ENCODE results near the gene MESD.

Gene MESD

GRCh38 chr15:80989518-80990478 is at the start of gene MESD:
Gene MESD, minus strand, starts transcription at chr15:80989819. Its CDS starts 28 bp downstream, at chr15:80989791.
- Mint-ChIP-seq H3K4me1 (peaks cover 26 to 52% of the 10 kb centered on the region in 2 donors), H3K27me3 (no peaks in the 10 kb centered on the region), H3K27ac (peak within 1 kb of the TSS; percentile 95), H3K36me3 (peaks cover 11 to 25% of the 10 kb centered on the region in 2 donors), H3K9me3 (no peaks in the 10 kb centered on the region), H3K4me3 (peak within 1 kb of the TSS; percentile 96 to 99)
- DNase-seq, result peak; percentile 90
- peak; percentile 94 to 98 for ATAC-seq (replicated peaks)

DNA sequence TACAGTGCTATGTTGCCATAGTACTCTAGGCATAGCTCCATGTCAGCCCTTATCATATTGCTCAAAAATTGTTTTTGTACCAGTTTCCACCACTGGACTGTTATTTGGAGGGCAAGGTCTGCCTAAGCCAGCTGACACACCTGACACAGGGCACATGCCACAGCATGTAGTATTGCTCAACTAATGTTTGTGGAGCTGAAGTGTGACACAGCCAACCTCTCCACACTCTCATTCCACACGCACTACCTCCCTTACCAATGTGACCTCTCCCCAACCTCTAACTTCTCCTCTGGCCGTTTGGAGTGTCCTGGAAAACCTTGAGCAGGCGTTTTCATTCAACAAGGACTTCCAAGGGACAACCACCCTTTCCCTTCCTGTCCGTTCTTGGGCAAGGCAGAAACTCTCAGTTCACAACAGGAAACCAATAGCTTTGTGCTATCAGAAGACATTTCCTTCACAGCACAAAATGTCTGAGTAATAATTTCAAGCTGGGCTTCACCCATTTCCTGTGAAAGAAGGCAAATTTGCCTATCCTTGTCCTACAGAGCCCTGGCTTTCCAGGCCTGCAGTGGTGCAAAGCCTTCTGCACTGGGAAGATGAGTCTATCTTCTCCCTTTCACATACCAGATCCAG is 49.5 kb upstream of the MESD start:
- Mint-ChIP-seq H3K9me3 (no peaks in the 10 kb centered on the region), H3K4me1 (peaks cover 0 to 3% of the 10 kb centered on the region in 2 donors), H3K27me3 (no peaks in the 10 kb centered on the region), H3K27ac (no peak overlapping the region), H3K4me3 (no peak overlapping the region), H3K36me3 (no peaks in the 10 kb centered on the region)
- no peak for DNase-seq
- no peak for ATAC-seq (replicated peaks)

- Mint-ChIP-seq H3K27ac (no peak overlapping the region), H3K36me3 (no peaks in the 10 kb centered on the region), H3K9me3 (no peaks in the 10 kb centered on the region), H3K27me3 (no peaks in the 10 kb centered on the region), H3K4me3 (no peak overlapping the region), H3K4me1 (peaks cover 0 to 3% of the 10 kb centered on the region in 2 donors)
- no peak for DNase-seq
- ATAC-seq (replicated peaks), result no peak
These were observed 48.5 kb upstream of the MESD start for GRCh38 chr15:81037952-81038743.

DNA sequence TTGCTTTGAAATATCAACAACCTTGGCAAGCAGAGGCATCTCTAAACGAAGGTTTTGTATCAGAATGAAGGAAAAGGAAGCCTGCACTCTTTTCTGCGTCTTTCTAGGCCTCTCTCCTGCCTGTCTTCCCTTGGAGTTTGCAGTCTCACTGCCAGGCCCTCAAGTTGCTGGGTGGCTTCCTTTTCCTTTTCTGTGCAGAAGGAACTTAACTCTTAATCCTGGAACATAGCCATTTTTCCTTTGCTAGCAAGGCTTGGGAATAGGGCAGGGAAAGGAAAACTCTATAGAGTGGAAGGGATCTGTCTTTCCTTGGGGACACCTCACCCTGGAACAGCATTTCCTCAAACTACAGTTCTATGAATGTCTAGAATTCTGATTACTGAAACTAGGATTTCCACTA is 43.9 kb upstream of the MESD start:
- peaks cover 3 to 10% of the 10 kb centered on the region in 2 donors for H3K36me3 Mint-ChIP-seq
- H3K27ac Mint-ChIP-seq, result no peak overlapping the region
- H3K9me3 Mint-ChIP-seq, result peaks cover 6 to 9% of the 10 kb centered on the region in 2 donors
- ATAC-seq (replicated peaks) (no peak), DNase-seq (no peak)
- no peaks in the 10 kb centered on the region for H3K27me3 Mint-ChIP-seq
- H3K4me1 Mint-ChIP-seq, result peaks cover 15 to 25% of the 10 kb centered on the region in 2 donors
- no peak overlapping the region for H3K4me3 Mint-ChIP-seq

DNA sequence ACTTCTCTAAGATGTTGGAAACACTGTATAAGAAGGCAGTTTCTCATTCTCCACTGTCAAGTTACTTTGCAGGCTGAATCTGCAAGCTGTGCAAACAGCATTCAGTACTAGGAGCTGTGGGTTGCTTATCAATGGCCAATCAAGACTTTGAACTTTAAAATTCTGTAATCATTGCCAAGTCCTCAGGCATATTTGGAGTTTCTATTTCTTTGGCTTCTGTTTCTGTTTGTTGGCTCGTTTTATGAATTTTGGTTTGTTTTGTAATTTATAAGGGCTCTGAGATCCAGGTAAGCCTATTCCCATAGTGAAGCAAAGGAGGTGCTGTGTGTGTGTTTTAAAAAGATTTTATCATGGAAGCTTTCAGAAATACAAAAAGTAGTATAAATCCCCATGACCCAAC is 43.2 kb upstream of the MESD start:
- DNase-seq (no peak), ATAC-seq (replicated peaks) (no peak)
- H3K27me3 Mint-ChIP-seq, result no peaks in the 10 kb centered on the region
- peaks cover 15 to 30% of the 10 kb centered on the region in 2 donors for H3K4me1 Mint-ChIP-seq
- H3K36me3 Mint-ChIP-seq, result peaks cover 3 to 10% of the 10 kb centered on the region in 2 donors
- H3K27ac Mint-ChIP-seq, result no peak overlapping the region
- H3K4me3 Mint-ChIP-seq, result no peak overlapping the region
- H3K9me3 Mint-ChIP-seq, result peaks cover 6 to 9% of the 10 kb centered on the region in 2 donors

- peaks cover 6 to 9% of the 10 kb centered on the region in 2 donors for H3K9me3 Mint-ChIP-seq
- peaks cover 3 to 10% of the 10 kb centered on the region in 2 donors for H3K36me3 Mint-ChIP-seq
- ATAC-seq (replicated peaks) (no peak), DNase-seq (no peak)
- H3K27me3 Mint-ChIP-seq, result no peaks in the 10 kb centered on the region
- no peak overlapping the region for H3K4me3 Mint-ChIP-seq
- peaks cover 15 to 30% of the 10 kb centered on the region in 2 donors for H3K4me1 Mint-ChIP-seq
- peak overlapping the region; percentile 10 for H3K27ac Mint-ChIP-seq
These were observed 42.7 kb upstream of the MESD start for GRCh38 chr15:81032355-81032754.

- ATAC-seq (replicated peaks) (no peak), DNase-seq (no peak)
- H3K27me3 Mint-ChIP-seq, result no peaks in the 10 kb centered on the region
- no peak overlapping the region for H3K27ac Mint-ChIP-seq
- H3K9me3 Mint-ChIP-seq, result peaks cover 6 to 9% of the 10 kb centered on the region in 2 donors
- H3K36me3 Mint-ChIP-seq, result peaks cover 3 to 10% of the 10 kb centered on the region in 2 donors
- H3K4me3 Mint-ChIP-seq, result no peak overlapping the region
- peaks cover 20 to 38% of the 10 kb centered on the region in 2 donors for H3K4me1 Mint-ChIP-seq
These were observed 41.6 kb upstream of the MESD start for GRCh38 chr15:81031203-81031602.

DNA sequence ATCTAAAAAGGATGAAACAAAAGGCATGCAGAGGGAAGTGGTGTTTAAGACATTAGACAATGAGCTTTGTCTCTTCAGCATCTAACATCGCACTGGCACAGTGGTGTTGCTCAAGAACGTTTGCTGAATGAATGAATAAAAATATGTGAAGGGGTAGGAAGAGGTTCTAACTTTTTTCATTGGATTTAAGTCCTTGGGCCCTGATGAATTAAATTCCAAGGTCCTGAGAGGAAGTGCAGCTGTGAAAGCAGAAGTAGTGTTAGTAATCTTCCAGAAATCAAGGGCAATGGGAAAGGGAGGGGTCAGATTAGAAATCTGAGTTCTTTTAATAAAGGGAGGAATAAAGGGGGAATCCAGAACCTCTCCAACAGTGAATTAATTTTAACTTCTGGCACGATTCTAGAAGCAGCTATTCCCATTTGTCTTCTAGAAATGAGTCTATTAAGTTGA is 40.7 kb upstream of the MESD start:
- no peak overlapping the region for H3K27ac Mint-ChIP-seq
- ATAC-seq (replicated peaks), result no peak

DNA sequence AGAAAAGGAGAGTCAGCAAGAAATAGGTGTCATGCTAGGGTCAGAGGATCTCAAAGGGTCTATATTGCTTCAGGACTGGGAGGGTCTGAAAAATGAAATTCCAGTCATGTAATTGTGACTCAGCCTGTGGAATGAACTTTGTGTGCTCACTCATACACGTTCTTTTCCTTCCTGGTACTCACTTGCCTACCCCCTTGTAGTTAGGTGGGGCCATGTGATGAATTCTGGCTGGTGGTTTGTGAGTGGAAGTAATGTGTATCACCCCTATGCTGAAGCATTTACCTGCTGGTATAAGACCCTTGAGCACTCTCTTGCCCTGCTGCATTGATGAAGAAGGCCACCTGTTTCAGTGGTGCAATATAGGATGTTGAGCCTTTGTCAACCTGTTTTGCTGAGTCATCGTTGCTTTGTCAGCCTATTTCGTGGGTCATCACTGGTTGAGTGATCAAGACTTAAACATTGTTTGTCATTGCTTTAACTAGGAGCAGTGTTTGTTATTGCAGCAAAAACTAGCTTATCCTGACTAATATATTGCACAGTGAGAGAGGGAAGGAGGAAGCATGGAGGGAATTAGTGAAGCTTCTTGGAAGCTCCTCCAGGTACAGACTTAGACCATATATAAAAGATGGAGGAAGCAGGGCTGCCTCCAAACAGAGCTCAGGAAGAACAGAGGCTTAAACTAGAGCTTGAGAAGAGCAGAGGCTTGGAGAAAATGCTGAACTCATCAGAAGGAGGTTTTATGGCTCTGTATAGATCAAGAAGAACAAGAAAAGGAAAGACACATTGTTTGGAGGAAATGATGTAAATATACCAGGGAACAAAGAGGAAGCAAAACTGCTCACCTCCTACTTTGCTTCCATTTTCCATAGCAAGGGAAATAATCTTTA is 40.0 kb upstream of the MESD start:
- Mint-ChIP-seq H3K27ac (peak overlapping the region; percentile 33), H3K9me3 (peaks cover 6 to 9% of the 10 kb centered on the region in 2 donors), H3K36me3 (peaks cover 3 to 10% of the 10 kb centered on the region in 2 donors), H3K4me1 (peaks cover 26 to 52% of the 10 kb centered on the region in 2 donors), H3K4me3 (peak overlapping the region in 1 of 2 donors; percentile 22), H3K27me3 (no peaks in the 10 kb centered on the region)
- no peak for DNase-seq
- peak; percentile 12 to 41 for ATAC-seq (replicated peaks)

More for the DNA sequence above, 40.7 kb upstream of the MESD start:
- H3K4me3 Mint-ChIP-seq, result peak overlapping the region in 1 of 2 donors; percentile 7
- DNase-seq, result no peak
- no peaks in the 10 kb centered on the region for H3K27me3 Mint-ChIP-seq
- peaks cover 22 to 46% of the 10 kb centered on the region in 2 donors for H3K4me1 Mint-ChIP-seq
- H3K36me3 Mint-ChIP-seq, result peaks cover 3 to 10% of the 10 kb centered on the region in 2 donors
- H3K9me3 Mint-ChIP-seq, result peaks cover 6 to 9% of the 10 kb centered on the region in 2 donors

- no peaks in the 10 kb centered on the region for H3K27me3 Mint-ChIP-seq
- no peak for DNase-seq
- H3K4me3 Mint-ChIP-seq, result no peak overlapping the region
- H3K27ac Mint-ChIP-seq, result no peak overlapping the region
- H3K4me1 Mint-ChIP-seq, result peaks cover 42 to 73% of the 10 kb centered on the region in 2 donors
- H3K9me3 Mint-ChIP-seq, result peaks cover 6 to 9% of the 10 kb centered on the region in 2 donors
- H3K36me3 Mint-ChIP-seq, result peaks cover 3 to 13% of the 10 kb centered on the region in 2 donors
- no peak for ATAC-seq (replicated peaks)
These were observed 37.4 kb upstream of the MESD start for GRCh38 chr15:81026836-81027599.

DNA sequence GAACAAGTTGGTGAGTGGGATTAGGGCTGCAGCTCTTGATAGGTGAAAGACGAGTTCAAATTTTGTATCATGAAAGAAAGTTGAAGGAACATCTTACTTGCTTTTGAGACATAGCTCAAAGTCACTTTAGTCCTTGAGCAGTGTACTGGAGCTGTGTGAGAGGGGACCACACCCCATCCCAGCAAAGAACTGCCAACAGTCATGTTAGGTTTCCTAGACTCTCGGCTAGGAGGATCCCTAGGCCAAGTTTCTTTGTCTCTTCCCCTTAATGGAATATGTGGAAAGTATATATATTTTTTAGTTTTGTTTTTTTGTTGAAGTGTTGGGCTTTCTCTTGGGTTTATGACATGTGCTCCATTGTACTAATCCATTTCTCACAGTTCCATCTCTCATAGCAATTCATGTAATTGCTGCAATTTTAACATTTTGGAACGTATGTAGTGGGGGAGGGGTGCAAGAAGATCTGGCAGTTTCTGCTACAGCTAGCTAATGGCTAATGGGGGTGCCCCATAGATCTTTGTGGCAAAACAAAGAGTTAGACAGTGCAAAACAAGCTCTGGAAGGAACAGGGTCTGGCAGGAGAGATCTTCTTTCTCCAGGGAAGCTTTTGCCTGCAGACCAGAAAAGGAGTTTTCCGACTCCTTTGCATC is 36.2 kb upstream of the MESD start:
- Mint-ChIP-seq H3K27me3 (no peaks in the 10 kb centered on the region), H3K4me1 (peaks cover 42 to 67% of the 10 kb centered on the region in 2 donors), H3K9me3 (peaks cover 6 to 9% of the 10 kb centered on the region in 2 donors), H3K36me3 (peaks cover 0 to 13% of the 10 kb centered on the region in 2 donors), H3K4me3 (no peak overlapping the region), H3K27ac (no peak overlapping the region)
- ATAC-seq (replicated peaks) (no peak), DNase-seq (no peak)

DNA sequence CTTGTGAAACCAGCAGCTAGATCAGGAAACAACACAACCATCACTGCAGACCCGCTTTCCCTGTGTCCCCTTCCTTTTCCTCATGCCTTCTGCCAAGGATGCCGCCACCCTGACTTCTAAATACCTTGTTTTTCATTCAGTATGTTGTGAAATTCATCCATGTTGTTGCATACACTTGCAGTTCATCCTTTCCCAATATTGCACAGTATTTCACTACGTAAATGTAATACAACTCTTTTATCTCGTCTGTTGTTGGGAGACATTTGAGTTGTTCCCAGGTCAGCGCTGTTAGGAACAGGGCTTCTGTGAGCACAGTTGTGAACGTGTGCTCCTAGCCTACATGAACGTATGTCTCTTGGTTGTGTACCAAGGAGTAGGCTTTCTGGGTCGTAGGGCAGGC is 35.3 kb upstream of the MESD start:
- ATAC-seq (replicated peaks), result no peak
- H3K4me3 Mint-ChIP-seq, result no peak overlapping the region
- H3K36me3 Mint-ChIP-seq, result peaks cover 0 to 8% of the 10 kb centered on the region in 2 donors
- no peaks in the 10 kb centered on the region for H3K27me3 Mint-ChIP-seq
- no peak for DNase-seq
- H3K9me3 Mint-ChIP-seq, result peaks cover 3 to 5% of the 10 kb centered on the region in 2 donors
- peaks cover 39 to 66% of the 10 kb centered on the region in 2 donors for H3K4me1 Mint-ChIP-seq
- H3K27ac Mint-ChIP-seq, result peak overlapping the region; percentile 63

Data from stimulated activated naive B cell treated with anti-CD40 and anti-IgM and Interleukin-4, amounts not matched to agents 10 μg/mL and 1 μg/mL and 100 μg/mL, for 72 hours (primary cell).